HEK293 (cell line): ENCODE measurements around the gene ZW10.

Source experiments
- CTCF ChIP-seq: fragments of 450-650 bp; formaldehyde crosslinking; IDR thresholded peaks from 2 replicates; pipeline ENCODE4 v1.5.1; 2016; ENCODE audit warnings: missing biosample characterization, missing genetic modification characterization
- PRDM2 ChIP-seq: fragments of 450-650 bp; formaldehyde crosslinking; IDR thresholded peaks from 2 replicates; pipeline ENCODE4 v1.5.1; 2016; ENCODE audit warnings: missing biosample characterization, missing genetic modification characterization, borderline replicate concordance
- ZBTB26 ChIP-seq: fragments of 450-650 bp; formaldehyde crosslinking; optimal IDR thresholded peaks from 2 replicates; pipeline ENCODE3; 2016; ENCODE audit warnings: missing biosample characterization, mild to moderate bottlenecking, missing genetic modification characterization
- ZEB2 ChIP-seq: fragments of 450-650 bp; formaldehyde crosslinking; IDR thresholded peaks from 2 replicates; pipeline ENCODE4 v1.5.1; 2016; ENCODE audit warnings: missing biosample characterization, missing genetic modification characterization
- ZNF121 ChIP-seq: fragments of 450-650 bp; formaldehyde crosslinking; IDR thresholded peaks from 2 replicates; pipeline ENCODE4 v1.5.1; 2016; ENCODE audit warnings: missing biosample characterization, missing genetic modification characterization
- ZNF184 ChIP-seq: fragments of 450-650 bp; IDR thresholded peaks from 2 replicates; pipeline ENCODE4 v1.5.1; 2018; ENCODE audit warnings: missing biosample characterization, mild to moderate bottlenecking, missing genetic modification characterization
- ZNF362 ChIP-seq: fragments of 450-650 bp; formaldehyde crosslinking; IDR thresholded peaks from 2 replicates; pipeline ENCODE4 v1.5.1; 2016; ENCODE audit warnings: missing biosample characterization, missing genetic modification characterization
- ZNF529 ChIP-seq: fragments of 450-650 bp; formaldehyde crosslinking; IDR thresholded peaks from 2 replicates; pipeline ENCODE4 v1.5.1; 2017; ENCODE audit warnings: missing genetic modification characterization, missing biosample characterization; ENCODE audit not compliant: insufficient replicate concordance
- ZNF704 ChIP-seq: fragments of 450-650 bp; formaldehyde crosslinking; IDR thresholded peaks from 2 replicates; pipeline ENCODE4 v1.5.1; 2016; ENCODE audit warnings: missing biosample characterization, missing genetic modification characterization

GRCh38 chr11:113805640-113806039 lies 32.1 kb upstream of the ZW10 start:
- TF ChIP-seq CTCF (tag by site-specific recombination) (no peak), ZNF704 (tag by site-specific recombination) (no peak), ZNF362 (tag by site-specific recombination) (no peak), ZNF121 (no peak), ZBTB26 (no peak), ZNF184 (tag by site-specific recombination) (no peak), ZNF529 (tag by site-specific recombination) (no peak), ZEB2 (tag by site-specific recombination) (no peak), PRDM2 (tag by site-specific recombination) (no peak)
